Kidney (tissue), 14 donors: Measurements from ENCODE around the gene LENG9. TPM values are rescaled to one million over a fixed set of nuclear protein-coding genes. Genes with fewer than 3 reads are reported as not detected.

ENCODE experiments used
- DNase-seq, 5 donors: peaks; one replicate each; pipeline ENCODE4 v3.0.0-alpha.2; 2013 to 2020
- FAIRE-seq: peaks from 2 replicates; lab custom pipeline; 2012; peaks lifted over from hg19 to GRCh38; lab: Jason Lieb, UNC
- H3K27ac ChIP-seq, 2 donors: one replicate each; pipeline ENCODE4 v1.7.0; 2013; ENCODE audit warnings: low read depth in 2 of 2, low read length in 2 of 2, inconsistent platforms in 1 of 2
- H3K27me3 ChIP-seq: one replicate; pipeline ENCODE4 v1.7.1; 2013; ENCODE audit warnings: low read length, inconsistent platforms; ENCODE audit not compliant: control insufficient read depth, insufficient read depth
- H3K36me3 ChIP-seq, 3 donors: one replicate each; pipeline versions ENCODE4 v1.7.0 to v1.7.1; 2013; ENCODE audit warnings: low read length in 3 of 3, control low read depth in 1 of 3, inconsistent platforms in 1 of 3; ENCODE audit not compliant: insufficient read depth in 3 of 3, control insufficient read depth in 2 of 3
- H3K4me1 ChIP-seq, 3 donors: one replicate each; pipeline versions ENCODE4 v1.7.0 to v1.7.1; 2013; ENCODE audit warnings: low read length in 3 of 3, inconsistent platforms in 1 of 3, low read depth in 1 of 3; ENCODE audit not compliant: control insufficient read depth in 2 of 3, insufficient read depth in 2 of 3
- H3K4me3 ChIP-seq, 3 donors: one replicate each; pipeline versions ENCODE4 v1.7.0 to v1.8.1; 2013; ENCODE audit warnings: low read length in 3 of 3, control low read depth in 1 of 3, inconsistent platforms in 1 of 3
- H3K9ac ChIP-seq, 3 donors: one replicate each; pipeline versions ENCODE4 v1.7.0 to v1.7.1; 2013; ENCODE audit warnings: low read length in 3 of 3, control low read depth in 1 of 3, inconsistent platforms in 1 of 3
- H3K9me3 ChIP-seq, 3 donors: one replicate each; pipeline versions ENCODE4 v1.7.0 to v1.7.1; 2013; ENCODE audit warnings: low read length in 3 of 3, control low read depth in 1 of 3, inconsistent platforms in 1 of 3; ENCODE audit not compliant: control insufficient read depth in 2 of 3, insufficient read depth in 1 of 3
- CTCF ChIP-seq: IDR thresholded peaks from 3 replicates; pipeline ENCODE4 v1.5.1; 2012; ENCODE audit warnings: mild to moderate bottlenecking, moderate library complexity, borderline replicate concordance; ENCODE audit not compliant: insufficient read depth; ENCODE audit errors: extremely low read depth
- intact Hi-C: fragments of 100-400 bp; cut with DNase I; formaldehyde crosslinking; loops from one replicate; pipeline ENCODE4 v1.11.1; 2022
- polyA plus RNA-seq: library from polyadenylated mRNA; stranded (reverse); fragments of 350-450 nt; fragmentation: Illumina TruSeq; extraction: RNeasy Lipid Tissue Mini Kit (QIAGEN cat#74804); gene quantifications from one replicate; pipeline ENCODE4 v1.2.3, GENCODE V29; 2014; ENCODE audit warnings: low read depth, low replicate concordance; ENCODE audit not compliant: insufficient read depth
- total RNA-seq: library from RNA; stranded (reverse); fragmentation: NEBNext Ultra II Directional; extraction: Animal tissue kit (Norgen Biotek cat#: 25700); gene quantifications from one replicate; pipeline ENCODE4 v1.2.1, GENCODE V29; 2021
- donor health status: control.
- donor health status: control.
- donor health status: control.
- donor health status: control.
- donor health status: control.
- donor health status: DM: yes; HTN: yes; CAD: no.
- donor health status: Normal renal cell carcinoma (clear cell type).

The LENG9 gene
- total and polyA plus RNA-seq, 2 donors from 2014 or later, result 2.0 to 6.8 TPM

DNA sequence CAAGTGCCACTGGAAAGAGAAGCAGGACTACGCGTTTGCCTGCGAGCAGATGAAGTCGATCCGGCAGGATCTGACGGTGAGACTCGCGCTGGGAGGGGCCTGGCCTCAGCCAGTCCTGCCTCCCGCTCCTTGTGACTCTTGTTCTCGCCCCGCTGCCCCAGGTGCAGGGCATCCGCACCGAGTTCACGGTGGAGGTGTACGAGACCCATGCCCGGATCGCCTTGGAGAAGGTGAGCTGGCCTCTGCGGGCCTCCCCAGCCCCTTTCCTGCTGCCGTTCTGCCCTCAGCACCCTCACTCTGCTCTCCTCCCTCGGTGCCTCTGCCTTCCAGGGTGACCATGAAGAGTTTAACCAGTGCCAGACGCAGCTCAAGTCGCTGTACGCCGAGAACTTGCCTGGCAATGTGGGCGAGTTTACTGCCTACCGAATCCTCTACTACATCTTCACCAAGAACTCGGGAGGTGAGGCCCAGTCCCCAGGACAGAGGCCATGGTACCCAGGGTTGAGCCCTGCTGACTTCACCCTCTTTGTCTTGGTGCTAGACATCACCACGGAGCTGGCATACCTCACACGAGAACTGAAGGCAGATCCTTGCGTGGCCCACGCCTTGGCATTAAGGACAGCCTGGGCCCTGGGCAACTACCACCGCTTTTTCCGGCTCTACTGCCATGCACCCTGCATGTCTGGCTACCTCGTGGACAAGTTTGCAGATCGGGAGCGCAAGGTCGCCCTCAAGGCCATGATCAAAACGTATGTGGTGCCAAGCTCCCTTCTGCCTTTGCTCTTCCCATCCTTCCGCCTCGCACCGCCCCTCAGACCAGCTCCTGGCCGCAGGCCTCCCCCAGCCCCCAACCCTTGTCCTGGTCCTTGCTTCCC is 5.6 kb downstream of the LENG9 start:
- peaks cover 8 to 60% (median 44%) of the 10 kb centered on the region in 3 donors for H3K36me3 ChIP-seq
- H3K9me3 ChIP-seq, result no peaks in the 10 kb centered on the region
- H3K4me1 ChIP-seq, result peaks cover 0 to 10% (median 0%) of the 10 kb centered on the region in 3 donors
- H3K27me3 ChIP-seq, result no peaks in the 10 kb centered on the region
- no peak overlapping the region for H3K9ac ChIP-seq
- no peak overlapping the region for H3K27ac ChIP-seq
- DNase-seq, result peak in 1 of 5 donors; percentile 64
- FAIRE-seq, result no peak
- TF ChIP-seq CTCF, result no peak
- no peak overlapping the region for H3K4me3 ChIP-seq
- intact Hi-C loops, result no loop called here

DNA sequence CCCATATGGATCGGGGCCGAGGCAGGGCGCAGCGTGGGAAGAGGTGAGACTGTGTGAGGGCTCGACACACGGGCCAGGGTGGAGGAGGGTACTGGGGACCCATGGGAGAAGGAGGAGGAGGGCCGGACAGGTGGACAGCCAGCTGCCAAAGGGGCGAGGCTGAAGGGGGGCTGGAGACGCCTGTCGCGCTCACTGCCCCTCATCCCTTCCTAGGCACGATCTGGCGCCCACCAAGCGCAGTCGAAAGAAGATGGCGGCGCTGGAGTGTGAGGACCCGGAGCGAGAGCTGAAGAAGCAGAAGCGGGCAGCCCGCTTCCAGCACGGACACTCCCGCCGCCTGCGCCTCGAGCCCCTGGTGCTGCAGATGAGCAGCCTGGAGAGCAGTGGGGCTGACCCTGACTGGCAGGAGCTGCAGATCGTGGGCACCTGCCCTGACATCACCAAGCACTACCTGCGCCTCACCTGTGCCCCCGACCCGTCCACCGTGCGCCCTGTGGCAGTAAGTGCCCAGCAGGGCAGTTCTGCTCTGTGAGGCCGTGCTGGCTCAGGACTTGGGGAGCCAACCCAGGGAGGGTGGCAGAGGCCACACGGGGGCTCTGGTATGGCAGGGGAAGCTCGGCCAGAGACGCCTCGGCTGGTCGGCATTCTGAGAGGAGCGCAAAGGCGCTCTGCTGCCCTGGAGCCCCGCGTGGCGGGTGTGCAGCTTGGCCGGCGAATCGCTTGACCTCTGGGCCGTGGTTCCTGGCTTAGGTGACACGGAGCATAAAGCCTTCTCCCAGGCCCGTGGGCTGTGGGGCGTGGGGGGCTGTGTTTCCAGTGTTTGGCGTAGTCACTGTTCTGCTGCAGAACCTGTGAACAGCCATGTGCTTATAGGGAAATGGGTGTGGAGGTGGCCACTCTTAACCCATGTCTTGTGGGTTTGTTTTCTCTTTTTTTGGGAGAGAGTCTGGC is 6.9 kb downstream of the LENG9 start:
- H3K9ac ChIP-seq, result no peak overlapping the region
- no peak overlapping the region for H3K27ac ChIP-seq
- H3K9me3 ChIP-seq, result no peaks in the 10 kb centered on the region
- TF ChIP-seq CTCF, result no peak
- DNase-seq (peak in 1 of 5 donors; percentile 70), FAIRE-seq (no peak)
- no peaks in the 10 kb centered on the region for H3K27me3 ChIP-seq
- no peak overlapping the region for H3K4me3 ChIP-seq
- intact Hi-C loops, result no loop called here
- no peaks in the 10 kb centered on the region for H3K4me1 ChIP-seq
- peaks cover 8 to 73% (median 56%) of the 10 kb centered on the region in 3 donors for H3K36me3 ChIP-seq

DNA sequence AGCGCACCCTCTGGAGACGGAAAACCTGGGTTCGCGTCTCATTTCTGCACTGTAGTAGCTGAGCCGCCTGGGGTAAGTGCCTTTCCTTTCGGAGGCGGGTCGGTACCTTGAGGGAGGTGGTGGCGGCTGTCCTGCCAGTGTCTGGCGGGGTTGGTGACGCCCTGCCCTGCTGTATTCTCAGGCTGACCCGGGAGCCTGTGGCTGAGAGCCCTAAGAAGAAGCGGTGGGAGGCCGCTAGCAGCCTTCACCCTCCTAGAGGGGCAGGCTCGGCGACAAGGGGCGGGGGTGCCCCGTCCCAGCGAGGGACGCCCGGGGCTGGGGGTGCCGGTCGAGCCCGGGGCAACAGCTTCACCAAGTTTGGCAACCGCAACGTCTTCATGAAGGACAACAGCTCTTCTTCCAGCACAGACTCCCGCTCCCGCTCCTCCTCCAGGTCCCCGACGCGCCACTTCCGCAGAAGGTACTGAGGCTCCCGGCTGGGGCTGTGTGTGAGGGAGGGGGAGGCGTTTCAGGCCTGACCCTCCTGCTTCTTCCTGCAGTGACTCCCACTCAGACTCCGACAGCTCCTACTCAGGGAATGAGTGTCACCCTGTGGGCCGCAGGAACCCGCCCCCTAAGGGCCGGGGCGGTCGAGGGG is 7.7 kb downstream of the LENG9 start:
- Histone ChIP-seq H3K4me3 (no peak overlapping the region), H3K9me3 (no peaks in the 10 kb centered on the region), H3K27ac (no peak overlapping the region), H3K36me3 (peaks cover 8 to 73% (median 59%) of the 10 kb centered on the region in 3 donors), H3K4me1 (peaks cover 0 to 7% (median 5%) of the 10 kb centered on the region in 3 donors), H3K27me3 (no peaks in the 10 kb centered on the region), H3K9ac (no peak overlapping the region)
- intact Hi-C loops, result no loop called here
- no peak for TF ChIP-seq CTCF
- peak in 1 of 5 donors; percentile 73 for DNase-seq
- no peak for FAIRE-seq
